OCI-M1 (cell line): ENCODE measurements around the gene ENPP6.
"Not testable (repeated sequence)": the region's sequence is repeated elsewhere in the genome, so short reads cannot be mapped to it uniquely, and the experiment has no call there.

Experiments used
- DNase-seq: peaks from one replicate; lab custom pipeline; 2025; lab: John Stamatoyannopoulos, UW

Gene ENPP6

GRCh38 chr4:184059099-184059498 is 158.6 kb downstream of the ENPP6 start:
- no peak for DNase-seq

- no peak for DNase-seq
These were observed 159.6 kb downstream of the ENPP6 start for GRCh38 chr4:184058026-184058425.

GRCh38 chr4:184056877-184057276 is 160.8 kb downstream of the ENPP6 start:
- DNase-seq = no peak

- DNase-seq = no peak
These were observed 164.2 kb downstream of the ENPP6 start for GRCh38 chr4:184053434-184053833.

- DNase-seq = no peak
These were observed 165.1 kb downstream of the ENPP6 start for GRCh38 chr4:184052616-184053015.

GRCh38 chr4:184051262-184051661 is 166.4 kb downstream of the ENPP6 start:
- DNase-seq = not testable (repeated sequence)

GRCh38 chr4:184046148-184046547 is 171.5 kb downstream of the ENPP6 start:
- DNase-seq = no peak

GRCh38 chr4:184041156-184041555 is 176.5 kb downstream of the ENPP6 start:
- no peak for DNase-seq

- no peak for DNase-seq
These were observed 177.7 kb downstream of the ENPP6 start for GRCh38 chr4:184039963-184040383.
